ENCODE results near the gene TEX12.
"Not testable (repeated sequence)": the region's sequence is repeated elsewhere in the genome, so short reads cannot be mapped to it uniquely, and the experiment has no call there.

Gene TEX12

DNA sequence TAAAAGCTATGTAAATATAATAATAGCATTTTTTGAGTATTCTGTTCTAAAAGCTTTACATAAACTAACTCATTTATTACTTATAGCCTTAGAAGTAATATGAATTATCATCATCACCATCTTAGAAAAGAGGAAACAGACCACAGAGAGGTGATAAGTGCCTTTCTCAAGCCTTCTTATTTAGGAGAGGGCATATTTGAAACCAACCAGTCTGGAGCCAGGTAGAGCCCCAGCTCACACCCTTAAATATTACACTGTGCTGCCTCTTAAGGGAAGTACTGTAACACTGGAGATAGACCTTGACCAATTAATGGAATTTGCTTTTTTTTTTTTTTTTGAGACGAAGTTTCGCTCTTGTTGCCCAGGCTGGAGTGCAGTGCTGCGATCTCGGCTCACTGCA, 10.4 kb downstream of the TEX12 start:
- no peak for TF ChIP-seq CTCF (conservative IDR thresholded peaks at IDR 0.05; ENCODE audit: low read depth, low read length)
- H3K4me3 ChIP-seq (ENCODE audit: low read length): no peak overlapping the region
- no peak for DNase-seq (ENCODE audit: low read depth)

GRCh38 chr11:112178428-112178827, 11.3 kb downstream of the TEX12 start:
- H3K4me3 ChIP-seq (ENCODE audit: low read length): no peak overlapping the region
- no peak for DNase-seq (ENCODE audit: low read depth)
- no peak for TF ChIP-seq CTCF (conservative IDR thresholded peaks at IDR 0.05; ENCODE audit: low read depth, low read length)

- no peak overlapping the region for H3K4me3 ChIP-seq (ENCODE audit: low read length)
- no peak for TF ChIP-seq CTCF (conservative IDR thresholded peaks at IDR 0.05; ENCODE audit: low read depth, low read length)
- DNase-seq (ENCODE audit: low read depth): no peak
Measured at GRCh38 chr11:112178936-112179335, 11.8 kb downstream of the TEX12 start.

DNA sequence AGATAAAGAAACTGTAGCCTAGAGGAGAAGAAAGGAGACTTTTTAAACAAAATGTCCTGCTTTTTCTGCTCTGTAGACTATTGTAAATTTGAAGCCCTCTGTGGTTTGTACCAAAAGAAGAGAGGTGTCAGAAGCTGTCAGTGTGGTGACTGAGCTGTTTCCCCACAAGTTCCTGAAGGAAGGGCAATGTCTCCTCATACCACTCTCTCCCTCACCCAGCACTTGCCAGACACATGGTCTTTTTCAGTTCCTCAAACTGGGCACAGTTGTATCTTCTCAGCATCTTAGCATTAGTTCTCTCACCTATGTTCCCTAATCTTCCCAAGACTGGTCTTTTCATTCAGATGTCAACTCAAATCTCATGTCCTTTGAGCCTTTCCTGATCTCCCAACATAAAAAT, 12.4 kb downstream of the TEX12 start:
- TF ChIP-seq CTCF (conservative IDR thresholded peaks at IDR 0.05; ENCODE audit: low read depth, low read length): no peak
- DNase-seq (ENCODE audit: low read depth): no peak
- no peak overlapping the region for H3K4me3 ChIP-seq (ENCODE audit: low read length)

DNA sequence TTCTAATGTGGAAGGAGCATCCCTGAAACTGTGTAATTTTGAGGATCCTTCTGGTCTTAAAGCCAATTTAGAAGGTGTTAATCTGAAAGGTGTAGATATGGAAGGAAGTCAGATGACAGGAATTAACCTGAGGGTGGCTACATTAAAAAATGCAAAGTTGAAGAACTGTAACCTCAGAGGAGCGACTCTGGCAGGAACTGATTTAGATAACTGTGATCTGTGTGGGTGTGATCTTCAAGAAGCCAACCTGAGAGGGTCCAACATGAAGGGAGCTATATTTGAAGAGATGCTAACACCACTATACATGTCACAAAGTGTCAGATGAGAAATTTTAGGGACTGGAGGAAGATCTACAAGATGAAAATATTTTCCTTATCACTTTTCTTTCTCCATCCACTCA, 15.7 kb downstream of the TEX12 start:
- no peak overlapping the region for H3K4me3 ChIP-seq (ENCODE audit: low read length)
- no peak for TF ChIP-seq CTCF (conservative IDR thresholded peaks at IDR 0.05; ENCODE audit: low read depth, low read length)
- no peak for DNase-seq (ENCODE audit: low read depth)

DNA sequence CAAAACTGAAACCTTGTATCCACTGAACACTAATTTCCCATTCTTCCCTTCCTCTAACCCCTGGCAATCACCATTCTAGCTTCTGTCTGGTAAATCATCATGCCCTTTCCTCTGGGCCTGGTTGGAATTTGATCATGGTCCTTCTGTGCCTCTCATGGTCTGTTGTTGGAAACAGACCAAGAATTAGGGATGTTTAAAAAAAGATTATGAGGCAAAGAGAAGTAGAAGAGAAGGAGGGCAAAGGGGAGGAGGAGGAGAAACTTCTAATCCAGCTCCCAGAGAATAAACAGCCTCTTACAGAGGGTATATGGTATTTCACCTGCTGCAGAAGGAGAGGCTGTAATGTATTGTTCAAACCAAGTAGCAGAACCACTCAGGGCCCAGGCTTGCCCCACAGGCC, 18.7 kb downstream of the TEX12 start:
- no peak for DNase-seq (ENCODE audit: low read depth)
- no peak overlapping the region for H3K4me3 ChIP-seq (ENCODE audit: low read length)
- TF ChIP-seq CTCF (conservative IDR thresholded peaks at IDR 0.05; ENCODE audit: low read depth, low read length): no peak

DNA sequence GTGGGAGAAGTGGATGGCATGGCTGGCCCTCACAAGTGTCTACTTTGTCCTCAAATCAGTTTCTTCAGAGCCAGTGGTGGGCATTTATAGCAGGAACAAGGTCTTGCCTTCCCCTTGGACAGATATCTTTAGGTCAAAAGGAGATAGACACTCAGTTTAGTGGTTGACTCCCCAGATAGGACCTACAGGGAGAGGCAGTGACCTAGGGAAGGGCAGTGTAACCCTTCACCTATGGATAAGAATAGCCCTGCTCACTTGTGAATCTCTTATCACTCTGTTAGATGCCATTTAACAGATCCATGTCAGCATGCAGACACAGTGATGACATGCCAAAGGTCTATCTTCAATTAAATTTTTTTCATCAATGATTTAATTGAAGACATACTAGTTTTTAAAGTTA, 19.1 kb downstream of the TEX12 start:
- no peak overlapping the region for H3K4me3 ChIP-seq (ENCODE audit: low read length)
- TF ChIP-seq CTCF (conservative IDR thresholded peaks at IDR 0.05; ENCODE audit: low read depth, low read length): no peak
- no peak for DNase-seq (ENCODE audit: low read depth)

DNA sequence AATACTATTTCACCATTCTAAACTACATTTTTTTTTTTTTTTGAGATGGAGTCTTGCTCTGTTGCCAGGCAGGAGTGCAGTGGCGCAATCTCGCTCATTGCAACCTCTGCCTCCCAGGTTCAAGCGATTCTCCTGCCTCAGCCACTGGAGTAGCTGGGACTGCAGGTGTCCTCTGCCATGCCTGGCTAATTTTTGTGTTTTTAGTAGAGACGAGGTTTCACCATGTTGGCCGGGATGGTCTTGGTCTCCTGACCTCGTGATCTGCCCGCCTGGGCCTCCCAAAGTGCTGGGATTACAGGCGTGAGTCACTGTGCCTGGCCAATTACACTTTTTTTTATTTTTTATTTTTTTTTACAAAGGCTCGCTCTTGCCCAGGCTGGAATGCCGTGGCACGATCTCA, 27.9 kb downstream of the TEX12 start:
- not testable (repeated sequence) for DNase-seq (ENCODE audit: low read depth); H3K4me3 ChIP-seq (ENCODE audit: low read length)
